Stimulated activated CD4-positive, alpha-beta T cell treated with anti-CD3 and anti-CD28 coated beads, Interleukin-4, amount 100 ng/mL, for 24 hours (primary cell): ENCODE data around the gene MT1X.

ENCODE experiments used
- DNase-seq: peaks from one replicate; pipeline ENCODE4 v3.0.0-alpha.2; 2020

MT1X gene

GRCh38 chr16:56681939-56682702, at the start of gene MT1X:
TSS of gene MT1X (plus strand) at chr16:56682470. CDS start at chr16:56682541, 71 bp downstream.
- DNase-seq, result peak; percentile 90

- DNase-seq, result no peak
These were observed 49.4 kb upstream of the MT1X start for GRCh38 chr16:56632848-56633365.

- DNase-seq, result no peak
These were observed 48.7 kb upstream of the MT1X start for GRCh38 chr16:56633535-56633934.

- no peak for DNase-seq
These were observed 47.4 kb upstream of the MT1X start for GRCh38 chr16:56634715-56635440.

GRCh38 chr16:56635441-56635967, 46.8 kb upstream of the MT1X start:
- no peak for DNase-seq

- DNase-seq, result no peak
These were observed 45.5 kb upstream of the MT1X start for GRCh38 chr16:56636616-56637413.

- DNase-seq, result no peak
These were observed 44.2 kb upstream of the MT1X start, which contains the start of gene MT1A for GRCh38 chr16:56637814-56638750. TSS of gene MT1A (plus strand) at chr16:56638666. CDS start at chr16:56638739, 73 bp downstream.

GRCh38 chr16:56639045-56639444, 43.2 kb upstream of the MT1X start:
- no peak for DNase-seq

GRCh38 chr16:56640076-56640475, 42.2 kb upstream of the MT1X start:
- DNase-seq, result no peak

- no peak for DNase-seq
These were observed 41.1 kb upstream of the MT1X start for GRCh38 chr16:56641166-56641565.

- DNase-seq, result peak; percentile 78
These were observed 39.0 kb upstream of the MT1X start for GRCh38 chr16:56643080-56643778.

- DNase-seq, result no peak
These were observed 38.4 kb upstream of the MT1X start for GRCh38 chr16:56643833-56644232.

GRCh38 chr16:56645311-56645710, 37.0 kb upstream of the MT1X start:
- no peak for DNase-seq

- no peak for DNase-seq
These were observed 36.4 kb upstream of the MT1X start for GRCh38 chr16:56645838-56646237.

- DNase-seq, result no peak
These were observed 34.4 kb upstream of the MT1X start for GRCh38 chr16:56647641-56648431.

- no peak for DNase-seq
These were observed 33.0 kb upstream of the MT1X start for GRCh38 chr16:56649271-56649670.

GRCh38 chr16:56649820-56650219, 32.5 kb upstream of the MT1X start:
- no peak for DNase-seq

- no peak for DNase-seq
These were observed 30.7 kb upstream of the MT1X start, which contains the start of gene MT1B for GRCh38 chr16:56651586-56651985. TSS of gene MT1B (plus strand) at chr16:56651886. CDS start at chr16:56651954, 68 bp downstream.

- no peak for DNase-seq
These were observed 29.7 kb upstream of the MT1X start for GRCh38 chr16:56652600-56652999.

- DNase-seq, result no peak
These were observed 29.1 kb upstream of the MT1X start for GRCh38 chr16:56653218-56653617.
